GF-D8 (cell line): ENCODE data around the gene MYEF2.

Experiments used
- DNase-seq: peaks from one replicate; lab custom pipeline; 2025; lab: John Stamatoyannopoulos, UW

MYEF2 gene

DNA sequence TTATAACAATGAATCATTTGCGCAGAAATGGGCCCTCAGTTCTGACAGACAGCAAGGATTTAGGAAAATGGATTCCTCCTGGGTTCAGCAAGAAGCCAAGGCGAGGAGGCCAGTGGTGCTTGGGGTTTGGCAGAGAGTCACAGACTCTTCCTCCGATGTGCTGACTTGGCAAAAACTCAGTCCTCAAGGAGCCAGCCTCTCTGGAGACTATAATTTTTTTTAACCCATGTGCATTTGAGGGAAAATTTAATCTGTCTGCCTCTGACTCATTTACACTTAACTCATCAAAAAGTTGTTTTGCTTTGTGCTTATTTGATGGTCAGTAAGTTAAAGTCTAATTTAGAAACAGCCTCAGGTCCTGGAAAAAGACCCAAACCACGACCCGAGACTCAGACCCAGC, 91.5 kb downstream of the MYEF2 start:
- no peak for DNase-seq

DNA sequence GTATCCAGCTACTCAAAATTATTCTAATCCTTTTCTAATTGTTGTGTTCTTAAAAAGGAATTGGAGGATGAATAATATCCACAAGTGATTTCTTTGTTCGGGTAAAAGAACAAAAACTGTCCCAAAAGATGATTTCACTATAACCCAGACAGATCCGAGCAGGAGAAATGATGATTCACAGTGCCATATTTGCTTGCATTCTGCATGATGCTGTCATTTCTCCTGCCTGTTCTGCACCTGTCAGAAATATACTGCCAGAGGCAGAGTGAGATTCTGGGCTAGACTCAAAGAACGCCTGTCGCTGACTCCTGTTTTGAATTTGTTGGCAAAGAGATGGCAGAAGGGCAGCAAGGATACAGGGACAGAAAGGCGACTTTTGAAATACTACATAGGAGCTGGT, 92.0 kb downstream of the MYEF2 start:
- DNase-seq = no peak

DNA sequence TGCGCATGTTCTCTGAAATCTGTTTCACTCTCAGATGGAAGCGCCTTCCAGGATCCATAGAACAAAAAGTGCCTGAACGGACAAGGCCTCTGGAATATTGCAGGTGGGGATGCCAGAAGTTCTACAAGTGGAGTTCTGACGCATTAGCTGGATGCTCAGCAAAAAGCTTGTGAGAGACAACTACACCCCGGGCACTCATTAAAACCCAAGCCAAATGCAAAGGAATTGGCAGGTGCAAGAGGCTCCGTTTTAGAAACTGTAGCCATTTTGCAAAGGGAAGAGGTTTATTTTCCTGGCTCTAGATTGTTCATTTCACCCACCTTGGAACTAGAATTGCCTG, 92.5 kb downstream of the MYEF2 start:
- no peak for DNase-seq

DNA sequence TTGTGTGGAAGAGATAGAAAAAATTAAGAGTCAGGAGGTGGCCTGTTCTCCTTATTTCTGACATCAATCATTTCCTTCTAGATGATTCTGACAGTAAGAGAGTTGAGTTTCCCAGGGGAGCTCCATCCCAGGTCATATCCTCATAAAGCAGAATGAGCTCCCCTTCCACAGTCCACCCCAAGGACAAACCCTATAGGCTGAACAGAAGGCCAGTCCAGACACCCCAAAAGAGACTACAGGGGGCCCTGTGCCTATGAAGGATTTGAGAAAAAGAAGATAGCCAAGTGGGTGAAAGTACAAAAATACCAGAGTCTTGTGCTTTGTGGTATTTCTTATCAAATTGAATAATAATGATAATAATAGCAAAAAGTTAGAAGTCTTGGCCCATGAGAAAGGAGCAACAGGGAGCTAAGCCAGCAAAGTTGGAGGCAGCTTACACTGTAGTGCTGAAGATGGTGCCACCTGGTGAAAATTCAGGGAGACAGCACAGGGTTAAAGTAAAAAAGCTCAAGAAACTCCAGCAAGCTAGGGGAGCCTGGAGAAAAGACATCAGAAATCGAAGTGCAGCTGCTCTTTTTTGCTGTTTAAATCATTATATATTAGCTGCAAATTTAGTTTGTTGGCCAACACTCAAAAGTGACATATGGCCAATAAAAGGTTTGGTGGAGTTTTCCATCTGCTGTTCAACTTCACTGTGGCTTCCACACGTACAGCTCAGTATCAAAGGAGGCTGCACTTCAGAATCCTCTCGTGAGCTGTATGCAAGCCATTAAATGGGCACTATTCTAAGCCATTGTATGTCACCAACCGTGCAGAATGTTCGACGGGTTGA, 93.1 kb downstream of the MYEF2 start:
- DNase-seq = no peak
